ENCODE results near the gene DUSP8. TPM values are rescaled to one million over a fixed set of nuclear protein-coding genes. Genes with fewer than 3 reads are reported as not detected.

The DUSP8 gene
- total and polyA plus RNA-seq, 11 donors: 9.8 to 29.9 (median 16.5) TPM

DNA sequence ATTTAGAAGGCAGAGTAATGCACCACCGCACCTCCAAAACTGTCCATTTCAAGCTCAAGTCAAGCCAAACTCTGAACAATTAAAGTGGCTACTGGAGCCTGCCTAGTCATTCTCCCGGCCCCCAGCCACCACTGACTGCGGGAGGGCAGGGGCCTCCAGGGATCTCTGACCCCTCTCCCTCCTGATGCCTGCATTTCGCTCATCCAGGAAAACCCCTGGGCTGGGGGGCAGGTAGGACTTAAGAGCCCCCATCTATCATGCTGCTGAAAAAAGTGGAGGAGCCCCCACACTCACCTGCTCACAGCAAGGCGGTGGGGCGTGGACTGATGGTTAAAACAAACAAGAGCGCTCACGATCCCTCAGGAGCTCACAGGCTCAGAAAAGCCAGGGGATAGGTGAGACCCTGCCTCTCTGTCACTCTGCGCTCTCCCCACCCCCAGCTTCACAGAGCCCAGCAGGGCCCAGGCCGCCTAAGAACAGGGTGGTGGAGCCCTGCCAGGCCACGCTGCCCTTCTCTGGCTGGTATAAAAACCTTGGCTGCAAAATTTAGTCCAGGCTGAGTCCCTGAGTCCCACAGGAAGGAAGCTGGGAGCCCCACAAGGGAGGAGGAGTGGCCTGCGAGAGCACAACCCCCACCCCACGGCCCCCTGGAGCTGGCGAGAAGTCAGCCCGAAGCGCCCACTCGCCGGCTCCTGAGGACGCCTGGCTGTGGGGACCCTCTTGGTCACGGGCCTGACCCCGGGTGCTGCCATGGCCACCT is 64.5 kb downstream of the DUSP8 start:
- Histone ChIP-seq H3K27me3 (no peaks in the 10 kb centered on the region), H3K27ac (peak overlapping the region in 6 of 12 donors; percentile 5 to 51 (median 19)), H3K4me1 (peaks cover 32 to 79% (median 65%) of the 10 kb centered on the region in 12 donors), H3K36me3 (peaks cover 0 to 7% (median 0%) of the 10 kb centered on the region in 9 donors), H3K9me3 (no peaks in the 10 kb centered on the region), H3K4me3 (no peak overlapping the region)
- DNase-seq (peak in 2 of 5 donors; percentile 61 to 67), ATAC-seq (peak; percentile 13 to 44 (median 36))
- 45 to 57% (median 49%) methylated on average over 14 to 21 of the region's 21 CpGs for WGBS, 4 donors
- intact Hi-C loops (cut with DNase I): no loop called here
- TF ChIP-seq, protein P1, sequence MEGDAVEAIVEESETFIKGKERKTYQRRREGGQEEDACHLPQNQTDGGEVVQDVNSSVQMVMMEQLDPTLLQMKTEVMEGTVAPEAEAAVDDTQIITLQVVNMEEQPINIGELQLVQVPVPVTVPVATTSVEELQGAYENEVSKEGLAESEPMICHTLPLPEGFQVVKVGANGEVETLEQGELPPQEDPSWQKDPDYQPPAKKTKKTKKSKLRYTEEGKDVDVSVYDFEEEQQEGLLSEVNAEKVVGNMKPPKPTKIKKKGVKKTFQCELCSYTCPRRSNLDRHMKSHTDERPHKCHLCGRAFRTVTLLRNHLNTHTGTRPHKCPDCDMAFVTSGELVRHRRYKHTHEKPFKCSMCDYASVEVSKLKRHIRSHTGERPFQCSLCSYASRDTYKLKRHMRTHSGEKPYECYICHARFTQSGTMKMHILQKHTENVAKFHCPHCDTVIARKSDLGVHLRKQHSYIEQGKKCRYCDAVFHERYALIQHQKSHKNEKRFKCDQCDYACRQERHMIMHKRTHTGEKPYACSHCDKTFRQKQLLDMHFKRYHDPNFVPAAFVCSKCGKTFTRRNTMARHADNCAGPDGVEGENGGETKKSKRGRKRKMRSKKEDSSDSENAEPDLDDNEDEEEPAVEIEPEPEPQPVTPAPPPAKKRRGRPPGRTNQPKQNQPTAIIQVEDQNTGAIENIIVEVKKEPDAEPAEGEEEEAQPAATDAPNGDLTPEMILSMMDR (IDR thresholded peaks at IDR 0.05): no peak
- TF ChIP-seq POLR2A (IDR thresholded peaks at IDR 0.05): no peak

DNA sequence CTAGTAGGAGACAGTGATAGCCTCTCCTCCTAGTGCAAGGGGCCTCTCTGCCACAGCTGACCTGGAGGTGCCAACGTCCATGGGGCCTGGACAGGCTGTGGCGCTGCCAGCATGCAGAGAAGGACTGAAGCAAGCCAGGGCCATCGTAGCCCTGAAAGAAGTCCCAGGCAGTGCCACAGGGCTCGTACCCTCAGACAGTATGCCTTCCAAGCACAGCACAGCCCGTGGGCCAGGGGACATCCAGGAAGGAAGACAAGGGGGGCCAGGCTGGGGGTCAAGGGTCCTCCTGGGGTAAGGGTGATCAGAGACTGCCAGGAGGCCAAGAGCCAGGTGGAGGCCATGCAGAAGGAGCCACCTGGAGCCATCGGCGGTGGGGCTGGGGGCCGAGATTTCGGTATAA is 65.1 kb downstream of the DUSP8 start:
- Histone ChIP-seq H3K9me3 (no peaks in the 10 kb centered on the region), H3K36me3 (peaks cover 0 to 7% (median 0%) of the 10 kb centered on the region in 9 donors), H3K4me1 (peaks cover 38 to 79% (median 71%) of the 10 kb centered on the region in 12 donors), H3K27ac (peak overlapping the region in 3 of 12 donors; percentile 5 to 51 (median 13)), H3K4me3 (no peak overlapping the region), H3K27me3 (no peaks in the 10 kb centered on the region)
- intact Hi-C loops (cut with DNase I): no loop called here
- DNase-seq: peak in 1 of 5 donors; percentile 40
- no peak for ATAC-seq
- no peak for TF ChIP-seq POLR2A (IDR thresholded peaks at IDR 0.05)
- TF ChIP-seq, protein P1 (IDR thresholded peaks at IDR 0.05): no peak
- 63 to 71% (median 70%) methylated on average over 6 to 9 of the region's 9 CpGs for WGBS, 4 donors

DNA sequence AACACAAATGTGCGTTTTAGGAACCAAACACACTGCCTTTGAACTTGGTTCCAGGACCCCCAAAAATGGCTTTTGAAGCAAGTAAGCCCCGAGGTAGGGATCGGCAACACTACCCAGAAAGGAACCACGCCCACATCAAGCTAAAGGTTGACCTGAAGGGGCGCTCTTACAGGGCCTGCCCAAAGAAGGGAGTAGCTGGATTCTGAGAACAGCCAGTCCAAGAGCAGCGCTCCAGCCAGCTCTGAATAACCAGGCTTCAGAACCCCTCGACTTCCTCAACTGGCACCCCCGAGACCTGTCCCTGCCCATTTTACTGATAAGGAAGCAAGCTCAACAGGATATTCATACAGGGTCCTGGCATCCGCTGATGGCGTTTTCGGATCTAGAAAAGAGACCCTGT is 66.6 kb downstream of the DUSP8 start:
- no peak for TF ChIP-seq POLR2A (IDR thresholded peaks at IDR 0.05)
- TF ChIP-seq, protein P1 (IDR thresholded peaks at IDR 0.05): no peak
- Histone ChIP-seq H3K27ac (no peak overlapping the region), H3K4me1 (peaks cover 38 to 93% (median 76%) of the 10 kb centered on the region in 12 donors), H3K36me3 (no peaks in the 10 kb centered on the region), H3K27me3 (no peaks in the 10 kb centered on the region), H3K4me3 (no peak overlapping the region), H3K9me3 (no peaks in the 10 kb centered on the region)
- WGBS, 4 donors: 82 to 90% (median 88%) methylated on average over 8 to 11 of the region's 11 CpGs
- intact Hi-C loops (cut with DNase I): no loop called here
- DNase-seq (no peak), ATAC-seq (no peak)

DNA sequence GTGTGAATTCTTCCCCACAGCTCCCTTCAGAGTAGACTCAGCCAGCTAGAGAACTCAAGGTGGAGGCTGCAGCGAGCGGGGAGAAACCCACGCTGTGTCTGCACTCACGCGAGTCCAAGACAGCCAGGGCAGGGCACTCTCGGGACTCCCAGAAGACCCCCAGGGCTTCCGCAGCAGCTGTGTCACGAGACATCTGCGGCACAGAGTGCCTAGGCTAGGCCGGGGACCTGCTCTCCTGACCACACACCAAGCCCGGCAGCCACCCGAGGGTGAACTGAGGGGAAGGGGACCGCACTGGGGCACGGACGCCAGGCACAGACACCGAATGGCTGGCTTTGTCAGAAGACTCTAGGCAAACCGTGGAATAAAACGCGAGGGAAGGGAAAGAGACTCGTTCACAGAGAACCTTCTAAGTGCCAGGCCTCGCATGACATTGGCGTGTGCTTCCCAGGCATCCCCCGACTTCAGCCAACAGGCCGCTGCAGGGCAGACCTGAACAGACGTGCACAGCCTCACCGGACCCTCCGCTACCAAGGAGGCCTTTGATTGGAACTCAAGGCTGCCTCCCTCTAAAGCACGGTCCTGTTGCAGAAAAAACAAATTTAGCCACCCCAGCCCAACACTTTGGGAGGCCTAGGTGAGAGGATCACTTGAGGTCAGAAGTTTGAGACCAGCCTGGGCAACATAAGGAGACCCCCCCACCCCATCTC is 67.3 kb downstream of the DUSP8 start:
- no peak for TF ChIP-seq POLR2A (IDR thresholded peaks at IDR 0.05)
- TF ChIP-seq, protein P1 (IDR thresholded peaks at IDR 0.05): no peak
- Histone ChIP-seq H3K4me1 (peaks cover 38 to 95% (median 76%) of the 10 kb centered on the region in 12 donors), H3K27me3 (no peaks in the 10 kb centered on the region), H3K9me3 (no peaks in the 10 kb centered on the region), H3K36me3 (peaks cover 0 to 6% (median 0%) of the 10 kb centered on the region in 9 donors), H3K4me3 (no peak overlapping the region), H3K27ac (no peak overlapping the region)
- ATAC-seq: no peak
- DNase-seq: peak in 2 of 5 donors; percentile 23 to 61
- 86 to 95% (median 93%) methylated on average over 24 to 28 of the region's 28 CpGs for WGBS, 4 donors
- intact Hi-C loops (cut with DNase I): loop anchor here in 1 of 10 donors (5.0 kb wide), 1 partner anchor 42 kb away; no protein-coding TSS in a partner anchor
